ENCODE measurements around the gene ANKRD62. TPM values are rescaled to one million over a fixed set of nuclear protein-coding genes. Genes with fewer than 3 reads are reported as not detected.
"Not testable (repeated sequence)": the region's sequence is repeated elsewhere in the genome, so short reads cannot be mapped to it uniquely, and the experiment has no call there.

ANKRD62 gene
- total RNA-seq, 1 donor from 2014 or later: not detected

DNA sequence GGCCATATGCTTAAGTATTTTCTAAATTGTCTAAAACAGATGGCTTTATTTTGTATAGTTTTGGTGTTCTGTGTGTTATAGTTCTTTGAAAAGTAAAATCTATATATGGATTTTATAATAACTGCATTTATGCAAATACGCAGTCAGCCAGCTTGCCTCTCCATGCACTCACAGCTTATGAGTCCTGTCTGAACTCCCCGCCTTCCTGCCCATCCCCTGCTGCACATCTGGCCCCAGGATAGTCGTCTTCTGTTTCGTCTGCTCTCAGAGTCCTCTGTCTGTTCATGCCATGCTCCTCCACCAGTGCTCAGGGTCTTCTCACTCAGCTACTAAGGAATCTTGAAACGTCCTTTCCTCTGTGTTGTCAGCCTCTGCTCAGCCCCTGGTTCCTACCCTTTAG is 28.2 kb upstream of the ANKRD62 start:
- intact Hi-C loops (cut with micrococcal nuclease): no loop called here

DNA sequence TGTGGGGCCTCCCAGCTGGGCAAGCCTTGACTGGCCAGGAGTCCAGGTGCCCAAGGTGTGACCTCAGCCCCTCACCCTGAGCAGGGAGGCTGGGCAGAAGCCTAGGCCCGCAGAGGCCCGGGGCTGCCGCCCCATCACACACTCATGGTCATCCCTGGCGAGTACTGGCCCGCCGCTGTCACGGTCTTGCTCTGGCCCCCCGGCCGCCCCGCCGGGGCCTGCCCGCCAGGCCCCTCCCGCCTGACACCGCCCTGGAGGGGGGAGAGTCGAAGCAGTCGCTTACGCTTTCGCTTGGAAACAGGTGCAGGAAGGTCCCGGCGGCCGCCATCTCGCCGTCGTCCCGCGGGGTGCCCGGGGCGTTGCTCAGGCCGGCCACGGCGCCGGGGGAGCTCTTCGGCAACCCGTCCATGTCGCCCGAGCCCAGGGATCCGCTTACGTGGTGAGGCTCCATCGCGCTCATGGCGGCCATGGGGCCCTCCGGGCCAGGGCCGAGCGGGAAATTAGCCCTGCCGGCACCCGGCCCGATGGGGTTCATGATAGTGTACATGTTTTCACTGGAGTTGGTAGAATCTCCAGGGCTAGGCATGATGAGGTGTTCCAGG is 26.6 kb upstream of the ANKRD62 start:
- intact Hi-C loops (cut with micrococcal nuclease): no loop called here

DNA sequence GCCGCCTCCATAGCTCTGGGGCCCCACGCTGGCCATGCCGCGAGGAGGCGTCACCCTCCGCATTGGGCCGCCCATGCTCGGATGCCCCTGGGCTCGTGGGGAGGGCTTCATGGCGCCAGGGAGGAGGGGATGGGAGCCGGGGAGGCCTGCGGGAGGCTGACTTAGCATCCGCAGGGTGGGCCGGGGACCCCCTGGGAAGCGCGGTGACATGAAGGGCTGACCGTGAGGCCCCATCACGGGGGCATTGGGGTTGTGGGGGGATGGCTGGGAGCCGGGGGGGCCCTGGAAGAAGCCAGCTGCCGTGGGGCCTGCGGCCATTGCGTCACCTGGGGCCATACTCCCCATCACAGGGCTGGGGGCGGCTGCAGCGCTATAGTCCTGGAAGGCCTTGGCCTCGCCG is 26.0 kb upstream of the ANKRD62 start:
- intact Hi-C loops (cut with micrococcal nuclease): no loop called here

DNA sequence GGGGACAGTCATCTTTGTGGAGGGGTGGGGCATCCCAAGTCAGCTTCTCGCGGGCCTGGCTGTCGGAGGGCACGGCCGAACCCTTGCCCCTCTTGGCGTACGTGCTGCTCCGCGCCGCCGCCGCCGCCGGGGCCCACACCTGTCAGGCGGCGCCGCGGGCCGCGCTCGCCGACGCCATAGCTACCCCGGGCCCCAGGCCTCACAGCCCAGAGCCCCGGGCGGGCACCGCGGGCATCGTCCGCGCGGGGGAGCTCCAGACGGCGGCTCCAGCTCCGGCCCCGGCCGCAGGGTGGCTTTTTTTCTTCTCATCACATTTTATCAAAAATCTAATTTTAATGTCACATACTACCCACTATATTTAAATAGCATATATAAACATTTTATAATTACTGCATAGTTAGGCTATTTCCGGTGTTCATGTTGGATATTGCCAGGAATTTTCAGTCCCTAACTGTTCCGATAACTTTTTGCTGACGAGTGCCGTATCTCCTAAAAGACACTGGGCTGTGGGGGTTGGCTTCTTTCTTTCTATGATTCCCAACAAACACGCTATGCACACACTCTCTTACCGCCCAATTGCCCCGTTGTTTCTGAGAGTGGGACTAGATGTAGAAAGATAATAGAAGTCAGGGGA is 25.2 kb upstream of the ANKRD62 start:
- intact Hi-C loops (cut with micrococcal nuclease): not testable (repeated sequence)

DNA sequence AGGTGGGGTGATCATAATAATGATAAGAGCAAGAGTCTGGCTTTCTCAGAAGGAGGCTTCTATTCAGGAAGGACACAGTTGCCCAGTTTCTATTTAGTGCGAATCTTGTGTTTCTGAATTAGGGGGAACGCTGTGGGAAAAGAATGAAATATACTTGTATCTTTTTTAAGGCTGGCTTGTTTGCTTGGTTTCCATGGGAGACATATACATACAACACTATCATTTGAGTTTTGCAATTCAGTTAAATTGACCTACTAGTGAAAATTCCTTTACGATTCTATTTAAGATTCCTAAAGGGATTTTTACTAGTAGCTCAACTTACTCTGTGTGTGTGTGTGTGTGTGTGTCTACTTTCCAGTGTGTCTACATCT is 24.7 kb upstream of the ANKRD62 start:
- intact Hi-C loops (cut with micrococcal nuclease): no loop called here

DNA sequence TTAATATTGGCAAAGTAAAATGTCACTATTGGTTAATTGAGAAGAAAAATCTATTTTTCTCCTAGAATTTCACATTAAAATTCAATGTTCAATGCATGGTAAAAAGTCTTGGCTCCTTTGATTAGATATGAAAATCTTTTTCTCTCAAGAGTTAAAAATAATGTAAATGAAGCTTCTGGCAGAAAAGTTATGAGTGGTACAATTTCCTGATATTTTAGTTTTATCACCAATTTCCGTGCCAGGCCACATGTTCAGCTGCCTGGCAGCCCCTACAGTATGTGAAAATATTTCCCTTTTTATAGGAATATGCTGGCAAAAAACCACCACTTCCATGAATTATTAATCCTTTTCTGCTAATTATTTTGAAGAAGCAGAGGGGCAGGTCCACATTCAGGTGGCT is 22.6 kb upstream of the ANKRD62 start:
- intact Hi-C loops (cut with micrococcal nuclease): not testable (repeated sequence)

DNA sequence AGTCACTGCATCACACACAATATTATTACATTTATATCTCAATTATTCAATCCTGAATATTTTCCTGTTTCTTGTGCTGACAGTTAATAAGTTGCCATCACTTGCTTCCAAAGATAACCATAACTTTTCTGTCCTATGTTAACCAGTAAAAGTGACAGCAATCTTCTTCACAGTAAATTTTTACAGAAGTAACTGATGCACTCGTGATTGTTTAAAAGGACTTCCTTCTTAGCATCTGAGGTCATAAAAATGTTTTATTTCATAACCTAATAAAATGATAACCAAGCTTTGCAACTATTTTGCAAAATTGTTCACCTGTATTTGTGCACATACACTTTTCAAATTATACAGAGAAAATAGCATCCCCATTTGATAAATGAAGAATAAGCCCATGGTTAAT is 20.6 kb upstream of the ANKRD62 start:
- intact Hi-C loops (cut with micrococcal nuclease): no loop called here

DNA sequence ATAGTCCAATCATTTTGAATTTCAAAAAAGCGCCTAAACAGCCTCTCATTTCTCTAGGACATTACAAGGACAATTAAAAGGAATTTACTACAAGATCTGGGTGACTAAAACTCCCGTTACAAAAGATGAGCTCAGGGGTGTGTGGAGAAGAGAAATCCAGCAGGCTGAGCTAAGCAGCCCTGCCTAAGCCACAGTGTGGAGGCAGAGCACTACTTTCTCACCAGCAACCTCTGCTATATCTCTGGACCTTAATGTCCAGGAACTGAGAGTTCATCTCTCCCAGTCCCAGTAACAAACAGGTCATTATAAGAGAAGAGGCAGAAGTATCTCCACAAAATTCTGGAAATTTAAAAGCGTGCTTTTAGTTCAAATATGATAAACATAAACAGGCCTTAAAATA is 18.9 kb upstream of the ANKRD62 start:
- intact Hi-C loops (cut with micrococcal nuclease): no loop called here

DNA sequence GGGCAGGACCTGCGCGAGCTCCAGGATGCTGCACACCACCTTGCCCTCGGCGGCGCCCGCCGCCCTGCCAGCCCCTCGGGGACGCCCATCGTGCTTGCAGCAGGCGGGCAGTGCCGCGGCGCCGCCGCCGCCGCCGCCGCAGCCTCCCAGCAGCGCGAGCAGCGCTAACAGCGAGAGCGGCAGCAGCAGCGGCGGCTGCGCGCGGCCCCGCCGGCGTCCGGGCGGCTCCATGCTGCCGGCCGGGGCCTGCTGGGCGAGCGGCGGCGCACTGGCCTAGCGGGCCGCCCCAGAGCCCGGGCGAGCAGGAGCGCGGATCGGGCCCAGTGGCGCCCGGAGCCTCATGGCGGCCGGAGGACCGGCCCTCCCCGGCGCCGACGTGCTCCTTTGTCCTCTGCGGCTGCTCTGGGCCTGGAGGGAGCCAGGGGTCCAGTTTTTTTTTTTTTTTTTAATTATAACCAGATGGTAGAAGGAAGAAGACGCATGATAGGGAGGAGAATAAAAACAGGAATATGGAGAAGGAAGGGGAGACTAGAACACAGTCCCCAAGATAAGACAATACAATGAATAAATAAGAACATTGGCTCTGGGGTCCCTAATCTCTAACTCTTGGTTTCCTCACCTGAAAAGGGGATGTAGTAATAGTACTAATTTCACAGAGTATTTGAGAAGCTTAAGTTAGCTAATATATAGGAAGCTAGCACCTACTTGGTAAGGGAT is 17.1 kb upstream of the ANKRD62 start:
- intact Hi-C loops (cut with micrococcal nuclease): no loop called here

DNA sequence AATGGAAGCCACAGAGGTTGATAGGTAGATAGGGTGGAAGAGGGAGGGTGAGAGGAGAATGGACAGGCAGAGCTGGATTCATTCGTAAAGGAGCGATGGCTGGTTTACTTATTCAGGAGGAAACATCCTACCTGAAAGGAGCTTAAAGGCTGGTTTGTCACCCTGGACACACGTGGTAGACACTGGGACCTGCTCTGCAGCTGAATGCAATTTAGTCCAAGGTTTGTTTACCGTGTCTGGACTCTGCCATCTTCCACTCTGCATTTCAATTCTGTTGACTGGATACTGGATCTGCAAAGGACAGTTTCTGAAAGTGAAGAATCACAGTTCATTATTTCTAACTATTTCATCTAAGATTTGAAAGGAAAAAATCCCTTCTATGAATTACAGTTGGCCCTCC is 15.6 kb upstream of the ANKRD62 start:
- intact Hi-C loops (cut with micrococcal nuclease): not testable (repeated sequence)

DNA sequence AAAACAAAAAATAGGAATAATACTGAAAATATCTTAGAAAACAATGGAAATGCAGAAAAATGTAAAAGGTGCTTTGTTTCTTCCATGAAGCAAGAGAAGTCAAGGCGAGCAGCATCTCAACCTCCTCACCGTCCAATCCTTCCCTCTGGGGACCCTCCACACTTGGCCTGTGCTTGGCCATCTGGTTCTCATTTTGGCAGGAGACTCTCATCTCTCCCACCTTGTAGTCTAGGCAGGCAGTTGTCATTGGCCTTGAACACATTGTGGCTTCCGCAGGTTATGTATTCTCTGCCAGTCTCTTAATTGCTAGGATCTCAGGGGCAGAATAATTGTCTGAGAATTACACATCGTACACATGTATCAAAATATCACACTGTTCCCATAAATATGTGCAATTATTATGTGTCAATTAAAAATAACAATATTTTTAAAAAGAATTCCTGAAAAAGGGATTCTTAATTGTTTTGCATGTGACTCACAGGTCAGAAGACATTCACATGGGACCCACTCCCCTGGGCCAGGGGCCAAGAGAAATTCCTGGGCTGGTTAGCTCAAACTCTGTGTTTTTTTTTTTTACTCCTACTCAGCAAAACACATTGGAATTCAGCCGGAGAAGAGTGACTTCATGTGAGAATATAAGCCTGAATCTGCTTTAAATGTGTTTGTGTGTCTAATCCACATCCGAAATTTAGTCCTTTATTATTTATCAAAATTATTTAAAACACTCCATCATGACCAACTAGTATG is 14.0 kb upstream of the ANKRD62 start:
- intact Hi-C loops (cut with micrococcal nuclease): no loop called here

DNA sequence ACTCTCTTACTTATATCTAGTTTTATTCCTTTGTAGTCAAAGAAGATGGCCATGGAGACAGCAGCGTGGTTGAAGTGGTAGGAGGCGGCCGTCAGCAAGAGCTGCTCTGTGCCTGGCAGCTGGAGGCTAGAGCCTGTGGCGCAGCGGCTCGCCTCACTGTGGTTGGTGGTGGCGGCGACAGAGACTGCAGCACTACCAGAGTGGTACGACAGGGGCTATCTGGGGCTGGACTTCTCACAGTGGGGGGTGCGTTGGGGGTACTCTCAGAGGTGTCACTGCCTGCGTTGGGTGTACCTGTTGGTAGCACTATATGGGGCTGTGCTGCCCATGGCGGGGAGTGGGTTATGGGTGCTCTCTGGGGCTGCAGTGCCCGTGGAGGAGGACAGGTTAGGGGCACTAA is 8.5 kb upstream of the ANKRD62 start:
- intact Hi-C loops (cut with micrococcal nuclease): no loop called here

DNA sequence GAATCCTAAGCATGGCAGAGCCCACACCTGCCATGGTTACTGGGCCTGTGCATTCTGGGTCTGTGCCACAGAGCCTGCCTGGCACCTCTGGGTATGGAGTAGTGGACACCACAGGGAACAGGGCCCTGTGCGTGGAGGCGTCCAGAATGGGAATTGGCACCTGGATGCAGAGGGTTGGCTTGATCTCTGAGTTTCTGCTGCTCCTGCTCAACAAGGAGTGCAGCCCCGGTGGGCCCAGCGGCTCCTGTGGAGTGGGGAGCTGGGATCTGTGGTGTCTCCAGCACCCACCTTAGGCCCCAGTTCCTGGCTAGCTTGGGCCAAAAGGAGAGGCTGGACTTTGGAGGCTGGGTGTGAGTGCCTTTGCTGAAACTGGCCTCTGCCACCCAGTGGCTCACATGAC is 7.9 kb upstream of the ANKRD62 start:
- intact Hi-C loops (cut with micrococcal nuclease): no loop called here

DNA sequence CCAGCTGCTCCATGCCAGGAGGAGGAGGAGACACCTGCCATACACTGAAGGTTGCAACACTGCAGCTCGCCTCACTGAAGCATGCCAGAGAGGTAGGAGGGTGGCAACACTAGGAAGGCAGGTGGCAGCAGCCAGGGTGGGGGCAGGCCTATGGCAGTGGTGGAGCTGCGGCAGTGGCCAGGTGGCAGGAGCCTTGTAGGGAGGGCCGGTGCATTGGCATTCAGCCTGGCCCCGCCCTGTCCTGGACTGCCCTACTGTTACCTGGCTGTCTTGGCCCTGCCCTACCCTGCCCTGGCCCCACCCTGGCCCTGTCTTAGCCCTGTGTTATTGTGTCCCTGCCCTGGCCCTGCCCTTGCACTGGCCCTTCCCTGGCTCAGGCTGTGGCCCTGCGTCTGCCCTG is 7.4 kb upstream of the ANKRD62 start:
- intact Hi-C loops (cut with micrococcal nuclease): no loop called here

DNA sequence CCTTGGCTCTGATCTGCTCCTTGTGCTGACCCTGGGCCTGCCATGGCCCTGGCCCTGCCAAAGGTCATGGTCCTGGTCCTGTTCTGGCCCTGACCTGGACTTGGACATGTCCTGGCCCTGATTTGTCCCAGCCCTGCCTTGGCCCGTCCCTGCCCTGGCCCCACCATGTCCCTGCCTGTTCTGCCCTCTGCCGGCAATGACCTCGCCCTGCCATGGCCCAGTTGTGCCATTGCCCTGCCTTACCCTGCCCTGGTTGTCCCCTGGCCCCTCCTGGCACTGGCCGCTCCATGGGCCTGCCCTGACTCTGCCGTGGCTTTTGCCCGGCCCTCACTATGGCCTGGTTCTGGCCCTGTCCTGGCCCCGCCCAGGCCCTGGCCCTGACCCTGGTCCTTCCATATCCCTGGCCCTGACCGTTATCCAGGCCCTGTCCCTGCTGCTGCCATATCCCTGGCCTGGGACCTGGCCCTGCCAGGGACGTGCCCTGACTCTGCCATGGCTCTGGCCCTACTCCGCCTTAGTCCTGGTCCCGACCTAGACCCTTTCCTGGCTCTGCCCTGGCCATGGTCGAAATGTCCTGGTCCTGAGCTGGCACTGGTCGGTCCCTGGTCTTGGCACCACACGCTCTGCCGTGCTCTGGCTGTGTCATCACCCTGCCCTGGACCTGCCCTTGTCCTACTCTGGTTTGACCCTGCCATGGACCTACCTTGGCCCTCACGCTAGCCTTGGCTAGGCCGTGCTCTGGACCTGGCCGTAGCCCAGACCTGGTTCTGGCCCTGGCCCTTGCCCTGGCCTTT is 6.8 kb upstream of the ANKRD62 start:
- intact Hi-C loops (cut with micrococcal nuclease): no loop called here

DNA sequence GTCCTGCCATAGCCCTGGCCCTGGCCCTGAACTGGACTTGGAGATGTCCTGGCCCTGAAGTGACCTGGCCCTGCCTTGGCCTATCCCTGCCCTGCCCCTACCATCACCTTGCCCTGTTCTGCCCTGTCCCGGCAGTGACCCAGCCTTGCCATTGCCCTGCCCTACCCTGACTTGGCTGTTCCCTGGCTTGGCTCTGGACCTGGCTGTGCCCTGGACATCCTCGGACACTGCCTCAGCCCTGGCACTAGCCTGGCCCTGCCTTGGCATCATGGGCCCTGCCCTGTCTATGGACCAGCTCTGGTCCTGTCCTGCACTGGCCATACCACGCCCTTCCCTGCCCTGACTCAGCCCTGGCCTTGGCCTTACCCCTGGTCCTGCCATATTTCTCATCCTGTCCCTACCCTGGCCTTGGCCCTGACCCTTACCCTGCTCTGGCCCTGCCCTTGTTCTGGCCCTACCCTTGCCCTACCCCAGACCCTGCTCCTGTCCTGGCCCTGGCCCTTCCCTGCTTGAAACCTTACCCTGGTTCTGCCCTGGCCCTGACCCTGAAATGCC is 6.1 kb upstream of the ANKRD62 start:
- intact Hi-C loops (cut with micrococcal nuclease): no loop called here

DNA sequence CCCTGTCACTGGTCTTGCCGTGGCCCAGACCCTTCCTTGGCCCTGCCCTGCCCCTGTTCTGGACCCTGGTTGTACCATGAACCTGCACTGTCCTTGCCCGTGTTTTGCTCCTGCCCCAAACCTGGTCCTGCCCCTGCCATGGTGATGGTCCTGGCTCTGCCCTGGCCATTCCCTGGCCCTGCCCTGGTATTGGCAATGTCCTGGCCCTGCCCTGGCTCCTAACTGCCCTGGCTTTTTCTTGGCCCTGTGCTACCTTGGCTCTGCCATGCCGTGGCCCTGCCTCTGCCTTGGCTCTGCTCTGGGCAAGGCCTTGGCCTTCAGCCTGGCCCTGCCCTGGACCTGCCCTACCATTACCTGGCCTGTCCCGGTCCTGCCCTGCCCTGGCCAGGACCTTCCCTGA is 5.5 kb upstream of the ANKRD62 start:
- intact Hi-C loops (cut with micrococcal nuclease): no loop called here

DNA sequence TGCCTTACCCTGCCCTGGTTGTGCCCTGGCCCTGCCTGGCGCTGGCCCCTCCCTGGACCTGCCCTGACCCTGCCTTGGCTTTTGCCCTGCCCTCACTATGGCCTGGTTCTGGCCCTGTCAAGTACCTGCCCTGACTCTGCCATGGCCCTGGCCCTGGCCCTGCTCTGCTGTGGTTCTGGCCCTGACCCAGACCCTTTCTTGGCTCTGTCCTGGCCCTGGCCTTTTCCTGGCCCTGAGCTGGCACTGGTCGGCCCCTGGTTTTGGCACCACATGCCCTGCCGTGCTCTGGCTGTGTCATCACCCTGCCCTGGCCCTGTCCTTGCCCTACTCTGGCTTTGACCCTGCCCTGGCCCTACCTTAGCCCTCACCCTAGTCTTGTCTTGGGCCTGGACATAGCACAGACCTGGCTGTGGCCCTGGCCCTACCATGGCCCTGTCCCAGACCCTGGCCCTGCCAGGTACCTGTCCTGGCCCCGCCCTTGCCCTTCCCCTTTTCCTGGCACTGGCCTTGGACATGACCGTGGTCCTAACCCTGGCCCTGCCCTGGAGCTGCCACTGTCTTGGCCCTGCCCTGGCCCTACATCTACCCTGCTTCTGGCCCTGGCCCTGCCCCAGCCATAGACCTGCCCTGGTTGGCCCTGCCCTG is 4.8 kb upstream of the ANKRD62 start:
- intact Hi-C loops (cut with micrococcal nuclease): no loop called here

DNA sequence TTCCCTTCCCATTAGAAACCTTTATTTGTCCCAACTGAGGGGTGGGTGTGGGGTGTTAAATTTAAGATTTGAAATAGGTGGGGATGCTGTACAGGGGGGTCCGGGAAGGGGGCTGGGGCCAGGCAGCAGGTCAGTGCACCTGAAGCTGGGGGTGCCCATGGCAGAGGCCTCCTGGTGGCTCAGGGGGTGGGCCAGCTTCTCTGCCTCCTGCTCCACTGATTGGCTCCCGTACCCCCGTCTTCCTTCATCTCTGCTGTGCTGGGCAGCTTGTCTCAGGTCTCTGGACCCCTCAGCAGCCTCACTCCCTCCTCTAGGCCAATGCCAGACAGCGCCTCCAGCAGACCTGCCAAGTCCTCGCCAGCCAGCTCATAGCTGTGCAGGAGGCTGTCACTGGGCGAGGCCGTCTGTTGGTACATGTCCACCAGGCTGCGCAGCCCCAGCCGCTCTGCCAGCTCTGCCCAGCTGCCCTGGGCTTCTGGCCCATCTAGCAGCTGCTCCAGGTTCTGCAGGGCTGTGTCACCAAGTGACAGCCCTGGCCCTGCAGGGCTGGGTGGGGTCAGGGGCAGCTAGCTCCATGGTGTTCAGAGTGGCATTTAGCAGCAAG is 2.0 kb upstream of the ANKRD62 start:
- intact Hi-C loops (cut with micrococcal nuclease): loop anchor here (1.0 kb wide), 1 partner anchor 146 kb away; no protein-coding TSS in a partner anchor

Data from T-helper 1 cell treated with Interleukin-12 subunit alpha and Interleukin-12 subunit beta and Interleukin-4 antibody, amounts not matched to agents 30 ng/mL and 1 ng/mL, for 36 hours (primary cell).